K562 (cell line): ENCODE measurements around the gene XPO6.

Experiments
- ARHGAP35 ChIP-seq: fragments of 450-650 bp; IDR thresholded peaks from 2 replicates; pipeline ENCODE4 v1.6.1; 2018; ENCODE audit not compliant: partially characterized antibody
- CHD4 ChIP-seq: fragments of 200-600 bp; sonication (generic); IDR thresholded peaks from 3 replicates; pipeline ENCODE4 v1.6.1; 2012; ENCODE audit warnings: low read depth, mild to moderate bottlenecking, mixed read lengths, low read length, inconsistent platforms; ENCODE audit not compliant: insufficient read depth, insufficient replicate concordance, poor library complexity, severe bottlenecking
- COPS2 ChIP-seq: fragments of 450-650 bp; conservative IDR thresholded peaks from 2 replicates; pipeline ENCODE4 v1.6.1; 2016; ENCODE audit warnings: mild to moderate bottlenecking, moderate library complexity
- HNRNPUL1 ChIP-seq: fragments of 200-400 bp; formaldehyde crosslinking; IDR thresholded peaks from 2 replicates; pipeline ENCODE4 v1.6.1; 2017; ENCODE audit warnings: low read length
- POLR2AphosphoS5 ChIP-seq: IDR thresholded peaks from 2 replicates; pipeline ENCODE4 v1.6.1; 2011; ENCODE audit warnings: mild to moderate bottlenecking, low read depth, low read length, moderate library complexity; ENCODE audit not compliant: control insufficient read depth, insufficient read depth
- TF ChIP-seq, protein P1 (sequence below): sonication (generic); formaldehyde crosslinking; IDR thresholded peaks from 2 replicates; pipeline ENCODE4 v1.5.0; 2020; ENCODE audit warnings: missing genetic modification reagents

DNA sequence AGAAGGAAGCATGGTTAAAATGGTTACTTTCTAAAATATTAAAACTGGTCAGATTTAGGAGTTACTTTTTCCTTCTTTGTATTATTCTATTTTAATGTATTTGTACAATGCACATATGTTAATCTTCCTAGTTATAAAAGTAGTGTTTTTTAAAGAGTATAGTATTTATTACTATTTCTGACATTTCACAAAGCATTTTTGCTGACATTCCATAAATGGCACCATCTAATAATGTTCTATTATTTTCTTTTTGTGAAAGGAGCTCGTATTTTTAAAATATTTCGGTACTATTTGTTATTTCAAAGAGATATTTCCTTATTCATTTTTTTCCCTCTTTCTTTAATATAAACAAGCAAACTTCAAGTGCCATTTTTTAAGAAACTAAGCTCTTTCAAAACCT is 100.8 kb downstream of the XPO6 start:
- TF ChIP-seq COPS2 = no peak
- TF ChIP-seq ARHGAP35 = no peak
- TF ChIP-seq, protein P1, sequence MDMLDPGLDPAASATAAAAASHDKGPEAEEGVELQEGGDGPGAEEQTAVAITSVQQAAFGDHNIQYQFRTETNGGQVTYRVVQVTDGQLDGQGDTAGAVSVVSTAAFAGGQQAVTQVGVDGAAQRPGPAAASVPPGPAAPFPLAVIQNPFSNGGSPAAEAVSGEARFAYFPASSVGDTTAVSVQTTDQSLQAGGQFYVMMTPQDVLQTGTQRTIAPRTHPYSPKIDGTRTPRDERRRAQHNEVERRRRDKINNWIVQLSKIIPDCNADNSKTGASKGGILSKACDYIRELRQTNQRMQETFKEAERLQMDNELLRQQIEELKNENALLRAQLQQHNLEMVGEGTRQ = no peak
- no peak for TF ChIP-seq CHD4
- no peak for TF ChIP-seq POLR2AphosphoS5
- TF ChIP-seq HNRNPUL1 = no peak
